Large intestine (tissue), 3 donors: Measurements from ENCODE around the gene KCNIP4. TPM values are rescaled to one million over a fixed set of nuclear protein-coding genes. Genes with fewer than 3 reads are reported as not detected.

ENCODE experiments used
- DNase-seq, 2 donors: peaks; one replicate each; pipeline versions ENCODE4 v3.0.0 to v3.0.0-alpha.2; 2013
- H3K27ac ChIP-seq: one replicate; pipeline ENCODE4 v1.5.1; 2013; ENCODE audit warnings: low read length
- H3K27me3 ChIP-seq: 2 replicates; pipeline ENCODE4 v1.6.1; 2013; ENCODE audit warnings: low read length; ENCODE audit not compliant: control insufficient read depth, insufficient read depth
- H3K36me3 ChIP-seq: 2 replicates; pipeline ENCODE4 v1.6.1; 2013; ENCODE audit warnings: low read length; ENCODE audit not compliant: control insufficient read depth, insufficient read depth
- H3K4me1 ChIP-seq: one replicate; pipeline ENCODE4 v1.6.1; 2013; ENCODE audit warnings: low read length; ENCODE audit not compliant: control insufficient read depth, insufficient read depth
- H3K4me3 ChIP-seq: one replicate; pipeline ENCODE4 v1.5.1; 2013; ENCODE audit warnings: low read length
- H3K9me3 ChIP-seq: one replicate; pipeline ENCODE4 v1.6.1; 2013; ENCODE audit warnings: mild to moderate bottlenecking, low read depth, low read length, moderate library complexity; ENCODE audit not compliant: control insufficient read depth
- WGBS: methylation state at CpG from one replicate; pipeline ENCODE4 v1.1.5; 2013; ENCODE audit warnings: low lambda C conversion rate; ENCODE audit not compliant: insufficient coverage; 5-methylcytosine and 5-hydroxymethylcytosine counted together
- polyA plus RNA-seq: library from polyadenylated mRNA; unstranded; fragments of 120-200 nt; gene quantifications from one replicate; pipeline ENCODE4 v1.2.1, GENCODE V29; 2013

Gene KCNIP4
- polyA plus RNA-seq, 1 donor = 7.5 TPM

GRCh38 chr4:21544955-21545354, 403.6 kb downstream of the KCNIP4 start:
- H3K9me3 ChIP-seq = no peaks in the 10 kb centered on the region
- no peaks in the 10 kb centered on the region for H3K27me3 ChIP-seq
- no peak overlapping the region for H3K4me3 ChIP-seq
- no peaks in the 10 kb centered on the region for H3K36me3 ChIP-seq
- WGBS = 43% methylated on average over 1 of the region's 3 CpGs
- no peak overlapping the region for H3K27ac ChIP-seq
- H3K4me1 ChIP-seq = no peaks in the 10 kb centered on the region
- no peak for DNase-seq

GRCh38 chr4:21544415-21544814, 404.2 kb downstream of the KCNIP4 start:
- Histone ChIP-seq H3K36me3 (no peaks in the 10 kb centered on the region), H3K4me1 (no peaks in the 10 kb centered on the region), H3K9me3 (no peaks in the 10 kb centered on the region), H3K27me3 (no peaks in the 10 kb centered on the region), H3K4me3 (no peak overlapping the region), H3K27ac (no peak overlapping the region)
- DNase-seq = no peak
- WGBS = no CpG with 5 or more reads among the region's 1 CpG

GRCh38 chr4:21543514-21543913, 405.1 kb downstream of the KCNIP4 start:
- WGBS = no CpG with 5 or more reads among the region's 3 CpGs
- no peak overlapping the region for H3K27ac ChIP-seq

GRCh38 chr4:21535898-21536297, 412.7 kb downstream of the KCNIP4 start:
- WGBS = no CpG with 5 or more reads among the region's 3 CpGs
- Histone ChIP-seq H3K9me3 (no peaks in the 10 kb centered on the region), H3K4me3 (no peak overlapping the region), H3K36me3 (no peaks in the 10 kb centered on the region), H3K27ac (no peak overlapping the region), H3K27me3 (no peaks in the 10 kb centered on the region), H3K4me1 (no peaks in the 10 kb centered on the region)
- DNase-seq = no peak

More at GRCh38 chr4:21543514-21543913, 405.1 kb downstream of the KCNIP4 start:
- no peak for DNase-seq
- H3K27me3 ChIP-seq = no peaks in the 10 kb centered on the region
- no peaks in the 10 kb centered on the region for H3K36me3 ChIP-seq
- H3K4me3 ChIP-seq = no peak overlapping the region
- no peaks in the 10 kb centered on the region for H3K4me1 ChIP-seq
- H3K9me3 ChIP-seq = no peaks in the 10 kb centered on the region

GRCh38 chr4:21531048-21531447, 417.5 kb downstream of the KCNIP4 start:
- Histone ChIP-seq H3K27me3 (no peaks in the 10 kb centered on the region), H3K27ac (no peak overlapping the region), H3K36me3 (no peaks in the 10 kb centered on the region), H3K4me3 (no peak overlapping the region), H3K9me3 (no peaks in the 10 kb centered on the region), H3K4me1 (no peaks in the 10 kb centered on the region)
- no peak for DNase-seq

GRCh38 chr4:21529214-21529613, 419.4 kb downstream of the KCNIP4 start:
- Histone ChIP-seq H3K9me3 (no peaks in the 10 kb centered on the region), H3K4me1 (no peaks in the 10 kb centered on the region), H3K27me3 (no peaks in the 10 kb centered on the region), H3K36me3 (no peaks in the 10 kb centered on the region), H3K27ac (no peak overlapping the region), H3K4me3 (no peak overlapping the region)
- no peak for DNase-seq
- no CpG with 5 or more reads among the region's 1 CpG for whole genome bisulfite sequencing

GRCh38 chr4:21522296-21522695, 426.3 kb downstream of the KCNIP4 start:
- Histone ChIP-seq H3K27ac (no peak overlapping the region), H3K9me3 (no peaks in the 10 kb centered on the region), H3K27me3 (no peaks in the 10 kb centered on the region), H3K36me3 (no peaks in the 10 kb centered on the region), H3K4me3 (no peak overlapping the region), H3K4me1 (no peaks in the 10 kb centered on the region)
- WGBS = no CpG with 5 or more reads among the region's 3 CpGs
- DNase-seq = no peak

- Histone ChIP-seq H3K27me3 (no peaks in the 10 kb centered on the region), H3K36me3 (no peaks in the 10 kb centered on the region), H3K9me3 (no peaks in the 10 kb centered on the region), H3K4me1 (no peaks in the 10 kb centered on the region), H3K27ac (no peak overlapping the region), H3K4me3 (no peak overlapping the region)
- 44% methylated on average over 2 of the region's 5 CpGs for WGBS
- no peak for DNase-seq
These were observed 431.3 kb downstream of the KCNIP4 start for GRCh38 chr4:21517126-21517859.

GRCh38 chr4:21514022-21514694, 434.4 kb downstream of the KCNIP4 start:
- WGBS = 76% methylated on average over 3 of the region's 4 CpGs
- H3K27me3 ChIP-seq = no peaks in the 10 kb centered on the region
- H3K4me3 ChIP-seq = no peak overlapping the region
- no peaks in the 10 kb centered on the region for H3K4me1 ChIP-seq
- H3K9me3 ChIP-seq = no peaks in the 10 kb centered on the region
- no peaks in the 10 kb centered on the region for H3K36me3 ChIP-seq
- DNase-seq = no peak
- no peak overlapping the region for H3K27ac ChIP-seq

- WGBS = 100% methylated on average over 1 of the region's 1 CpG
- no peak for DNase-seq
These were observed 436.2 kb downstream of the KCNIP4 start for GRCh38 chr4:21512353-21512752.

GRCh38 chr4:21507439-21507838, 441.1 kb downstream of the KCNIP4 start:
- no peaks in the 10 kb centered on the region for H3K4me1 ChIP-seq
- 100% methylated on average over 1 of the region's 4 CpGs for WGBS
- H3K9me3 ChIP-seq = no peaks in the 10 kb centered on the region
- H3K36me3 ChIP-seq = no peaks in the 10 kb centered on the region
- H3K4me3 ChIP-seq = no peak overlapping the region
- DNase-seq = no peak
- H3K27ac ChIP-seq = no peak overlapping the region
- no peaks in the 10 kb centered on the region for H3K27me3 ChIP-seq

More at GRCh38 chr4:21512353-21512752, 436.2 kb downstream of the KCNIP4 start:
- Histone ChIP-seq H3K9me3 (no peaks in the 10 kb centered on the region), H3K4me1 (no peaks in the 10 kb centered on the region), H3K36me3 (no peaks in the 10 kb centered on the region), H3K4me3 (no peak overlapping the region), H3K27ac (no peak overlapping the region), H3K27me3 (no peaks in the 10 kb centered on the region)
